Activated CD8-positive, alpha-beta memory T cell treated with anti-CD3 and anti-CD28 coated beads, Interleukin-2, amount 10 ng/mL, durations not matched to agents 7 days and 5 days (primary cell): ENCODE measurements around the gene GTF3C2. TPM values are rescaled to one million over a fixed set of nuclear protein-coding genes. Genes with fewer than 3 reads are reported as not detected.

ENCODE experiments used
- total RNA-seq, 2 experiments: library from RNA; stranded (reverse); gene quantifications; one replicate each; pipeline ENCODE4 v1.2.3, GENCODE V29; 2021

The GTF3C2 gene
- total RNA-seq, 2 experiments from 2014 or later: 54.6 to 67.6 TPM

Other genes starting within 250 kb of the GTF3C2 start
- 1 to 10 TPM; 1.1 to 2.5 TPM for gene CGREF1, start 237.6 kb downstream of the GTF3C2 start, total RNA-seq
- gene ABHD1, start 232.9 kb downstream of the GTF3C2 start, total RNA-seq: under 1 TPM; 0.21 to 0.29 TPM
- 10 to 100 TPM; 61.6 to 69.4 TPM for gene PREB, start 222.1 kb downstream of the GTF3C2 start, total RNA-seq
- not detected for gene PRR30, start 217.4 kb downstream of the GTF3C2 start, total RNA-seq
- not detected for gene TCF23, start 207.8 kb downstream of the GTF3C2 start, total RNA-seq
- gene ATRAID, start 144.7 kb downstream of the GTF3C2 start, total RNA-seq: 10 to 100 TPM; 78.6 to 84.0 TPM
- gene SLC5A6, start 144.5 kb downstream of the GTF3C2 start, total RNA-seq: 10 to 100 TPM; 35.0 to 47.9 TPM
- gene CAD, start 139.4 kb downstream of the GTF3C2 start, total RNA-seq: 10 to 100 TPM; 78.6 to 99.5 TPM
- gene SLC30A3, start 93.7 kb downstream of the GTF3C2 start, total RNA-seq: under 1 TPM; 0.38 to 0.47 TPM
- not detected for gene DNAJC5G, start 81.3 kb downstream of the GTF3C2 start, total RNA-seq
- under 1 TPM in 1 of 2 experiments, not detected in 1; 0.28 TPM for gene TRIM54, start 74.3 kb downstream of the GTF3C2 start, total RNA-seq
- gene UCN, start 48.3 kb downstream of the GTF3C2 start, total RNA-seq: 1 to 10 TPM; 1.1 to 2.6 TPM
- 10 to 100 TPM; 87.4 to 97.6 TPM for gene MPV17, start 33.7 kb downstream of the GTF3C2 start, total RNA-seq
- gene EIF2B4, start 13.6 kb upstream of the GTF3C2 start, total RNA-seq: 10 to 100 TPM; 38.6 to 43.1 TPM
- 100 to 1,000 TPM; 101 to 125 TPM for gene SNX17, start 13.9 kb upstream of the GTF3C2 start, total RNA-seq
- gene ZNF513, start 24.0 kb upstream of the GTF3C2 start, total RNA-seq: 10 to 100 TPM; 12.7 to 15.4 TPM
- gene PPM1G, start 52.8 kb upstream of the GTF3C2 start, total RNA-seq: 100 to 1,000 TPM; 136 to 159 TPM
- 100 to 1,000 TPM in 1 of 2 experiments, 10 to 100 TPM in 1; 88.5 to 103 TPM for gene NRBP1, start 71.9 kb upstream of the GTF3C2 start, total RNA-seq
- 1 to 10 TPM; 4.5 to 6.4 TPM for gene KRTCAP3, start 85.6 kb upstream of the GTF3C2 start, total RNA-seq
- gene IFT172, start 133.0 kb upstream of the GTF3C2 start, total RNA-seq: 10 to 100 TPM; 11.5 to 15.7 TPM
- under 1 TPM in 1 of 2 experiments, not detected in 1; 0.14 TPM for gene FNDC4, start 138.4 kb upstream of the GTF3C2 start, total RNA-seq
- gene GCKR, start 140.1 kb upstream of the GTF3C2 start, total RNA-seq: not detected
- 10 to 100 TPM; 32.8 to 39.5 TPM for gene ZNF512, start 226.3 kb upstream of the GTF3C2 start, total RNA-seq